Uterus (tissue), 2 donors: ENCODE measurements around the gene TRIM45.

Experiments used
- POLR2A ChIP-seq, 2 donors: fragments of 450-650 bp; IDR thresholded peaks; one replicate each; pipeline ENCODE4 v1.6.1; 2016; ENCODE audit warnings: antibody characterized with exemption in 2 of 2, mild to moderate bottlenecking in 1 of 2, moderate library complexity in 1 of 2
- TF ChIP-seq, protein P1 (sequence below), 4 experiments: fragments of 200-600 bp in 2 of 4; fragments of 450-650 bp in 2 of 4; sonication (generic) in 2 of 4; IDR thresholded peaks; one replicate each; pipeline ENCODE4 v1.5.1; 2016 to 2019; ENCODE audit warnings: antibody characterized with exemption in 4 of 4, mild to moderate bottlenecking in 2 of 4, moderate library complexity in 1 of 4

DNA sequence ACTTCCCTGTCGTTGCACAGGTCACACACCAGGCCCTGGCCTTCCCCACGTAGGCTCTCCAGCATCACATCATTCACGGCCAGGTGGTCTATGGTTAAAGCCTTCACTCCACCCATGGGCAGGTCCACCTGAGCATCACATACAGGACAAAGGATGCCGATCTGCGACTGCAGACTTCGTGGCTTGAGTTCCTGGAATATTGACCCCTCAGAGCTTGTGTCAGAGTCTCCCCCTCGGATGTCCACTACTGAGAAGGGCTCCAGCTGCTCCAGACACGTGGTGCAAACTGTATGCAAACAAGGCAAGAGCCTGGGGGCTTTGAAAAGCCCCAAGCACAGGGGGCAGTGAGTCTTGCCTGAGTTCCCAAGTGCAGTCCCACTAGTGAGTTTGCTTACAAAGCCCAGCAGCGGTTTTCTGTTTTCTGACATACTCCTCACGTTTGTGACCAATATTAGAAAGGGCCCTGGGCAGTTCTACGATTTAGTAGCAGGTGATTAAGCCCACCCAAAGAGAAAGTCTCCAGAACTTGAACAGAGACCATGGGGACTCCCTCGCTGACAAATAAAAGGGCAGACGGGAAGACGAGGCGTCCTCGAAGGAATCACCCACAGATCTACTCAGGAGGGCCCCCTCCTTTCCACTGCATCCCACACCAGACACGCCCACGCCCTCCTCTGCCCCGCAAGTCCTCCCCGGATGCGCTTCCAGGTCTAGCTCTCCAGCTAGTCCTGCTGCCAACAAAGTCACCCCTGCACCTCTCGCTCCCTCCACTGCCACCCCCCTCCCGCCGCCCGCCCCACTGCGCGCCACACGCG lies 568 bp downstream of the TRIM45 start:
- TF ChIP-seq, protein P1, sequence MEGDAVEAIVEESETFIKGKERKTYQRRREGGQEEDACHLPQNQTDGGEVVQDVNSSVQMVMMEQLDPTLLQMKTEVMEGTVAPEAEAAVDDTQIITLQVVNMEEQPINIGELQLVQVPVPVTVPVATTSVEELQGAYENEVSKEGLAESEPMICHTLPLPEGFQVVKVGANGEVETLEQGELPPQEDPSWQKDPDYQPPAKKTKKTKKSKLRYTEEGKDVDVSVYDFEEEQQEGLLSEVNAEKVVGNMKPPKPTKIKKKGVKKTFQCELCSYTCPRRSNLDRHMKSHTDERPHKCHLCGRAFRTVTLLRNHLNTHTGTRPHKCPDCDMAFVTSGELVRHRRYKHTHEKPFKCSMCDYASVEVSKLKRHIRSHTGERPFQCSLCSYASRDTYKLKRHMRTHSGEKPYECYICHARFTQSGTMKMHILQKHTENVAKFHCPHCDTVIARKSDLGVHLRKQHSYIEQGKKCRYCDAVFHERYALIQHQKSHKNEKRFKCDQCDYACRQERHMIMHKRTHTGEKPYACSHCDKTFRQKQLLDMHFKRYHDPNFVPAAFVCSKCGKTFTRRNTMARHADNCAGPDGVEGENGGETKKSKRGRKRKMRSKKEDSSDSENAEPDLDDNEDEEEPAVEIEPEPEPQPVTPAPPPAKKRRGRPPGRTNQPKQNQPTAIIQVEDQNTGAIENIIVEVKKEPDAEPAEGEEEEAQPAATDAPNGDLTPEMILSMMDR (IDR thresholded peaks at IDR 0.05): no peak
- no peak for TF ChIP-seq POLR2A (IDR thresholded peaks at IDR 0.05)
